GM23338 (cell line): Measurements from ENCODE around the gene ANO6.

ENCODE experiments used
- CREB1 ChIP-seq: fragments of 250-450 bp; sonication (Bioruptor Pico); IDR thresholded peaks from 2 replicates; pipeline ENCODE4 v1.5.0; 2020; ENCODE audit warnings: low read depth, mild to moderate bottlenecking, moderate library complexity
- CTCF ChIP-seq, 2 experiments: fragments of 200-600 bp in 1 of 2; sonication (generic) in 1 of 2; conservative IDR thresholded peaks; 2 replicates each; pipeline versions ENCODE4 v1.5.1 to v1.6.1; 2016 to 2017; ENCODE audit warnings: antibody characterized with exemption in 2 of 2, low read depth in 2 of 2, mild to moderate bottlenecking in 2 of 2, moderate library complexity in 1 of 2
- ETS1 ChIP-seq: IDR thresholded peaks from 2 replicates; pipeline ENCODE4 v1.6.1; 2016; ENCODE audit warnings: antibody characterized with exemption
- EZH2 ChIP-seq: fragments of 200-600 bp; sonication (generic); IDR thresholded peaks from one replicate; pipeline ENCODE4 v1.8.0; 2017; ENCODE audit warnings: antibody characterized with exemption, mild to moderate bottlenecking, low read depth; ENCODE audit not compliant: unreplicated experiment
- EZH2phosphoT487 ChIP-seq: fragments of 200-600 bp; sonication (generic); IDR thresholded peaks from one replicate; pipeline ENCODE4 v1.8.1; 2018; ENCODE audit warnings: antibody characterized with exemption; ENCODE audit not compliant: unreplicated experiment
- JUNB ChIP-seq: IDR thresholded peaks from one replicate; pipeline ENCODE4 v1.6.1; 2016; ENCODE audit warnings: antibody characterized with exemption; ENCODE audit not compliant: unreplicated experiment
- POLR2AphosphoS5 ChIP-seq: IDR thresholded peaks from 2 replicates; pipeline ENCODE4 v1.6.1; 2016; ENCODE audit warnings: antibody characterized with exemption, low read depth
- REST ChIP-seq: IDR thresholded peaks from one replicate; pipeline ENCODE4 v1.6.1; 2018; ENCODE audit warnings: antibody characterized with exemption; ENCODE audit not compliant: unreplicated experiment
- STAT1 ChIP-seq: IDR thresholded peaks from one replicate; pipeline ENCODE4 v1.6.1; 2016; ENCODE audit warnings: antibody characterized with exemption; ENCODE audit not compliant: unreplicated experiment
- ZNF114 ChIP-seq: fragments of 250-450 bp; sonication (Bioruptor Pico); IDR thresholded peaks from 2 replicates; pipeline ENCODE4 v1.5.0; 2020; ENCODE audit warnings: mild to moderate bottlenecking, moderate library complexity
- ZNF331 ChIP-seq: fragments of 250-450 bp; sonication (Bioruptor Pico); IDR thresholded peaks from 2 replicates; pipeline ENCODE4 v1.5.0; 2020; ENCODE audit warnings: low read depth, mild to moderate bottlenecking, moderate library complexity

- TF ChIP-seq CTCF (conservative IDR thresholded peaks at IDR 0.05; ENCODE audit: low read depth in 2 of 2) (no peak), EZH2phosphoT487 (no peak), JUNB (no peak), REST (no peak), POLR2AphosphoS5 (no peak), EZH2 (no peak), CREB1 (CRISPR knock-in tag) (no peak), ZNF331 (CRISPR knock-in tag) (no peak), ETS1 (no peak), ZNF114 (CRISPR knock-in tag) (no peak), STAT1 (no peak)
Observed at GRCh38 chr12:45353944-45354343, 138.0 kb downstream of the ANO6 start.
